Putamen (tissue), 1 donor: ENCODE data around the gene EIF2B2.

ENCODE experiments used
- DNase-seq: peaks from one replicate; pipeline ENCODE4 v3.0.0-alpha.2; 2016; ENCODE audit warnings: low spot score

EIF2B2 gene

GRCh38 chr14:75044752-75045151, 42.0 kb downstream of the EIF2B2 start:
- no peak for DNase-seq

GRCh38 chr14:75046275-75046674, 43.6 kb downstream of the EIF2B2 start:
- DNase-seq: no peak

- no peak for DNase-seq
These were observed 44.2 kb downstream of the EIF2B2 start for GRCh38 chr14:75046899-75047298.

- DNase-seq: no peak
These were observed 44.8 kb downstream of the EIF2B2 start for GRCh38 chr14:75047506-75047905.

GRCh38 chr14:75048101-75048500, 45.4 kb downstream of the EIF2B2 start:
- peak; percentile 28 for DNase-seq

GRCh38 chr14:75049136-75049535, 46.4 kb downstream of the EIF2B2 start:
- peak; percentile 76 for DNase-seq

GRCh38 chr14:75049731-75050201, 47.0 kb downstream of the EIF2B2 start:
- no peak for DNase-seq

- peak; percentile 88 for DNase-seq
These were observed 48.3 kb downstream of the EIF2B2 start, which contains the start of gene MLH3 for GRCh38 chr14:75050852-75051555. MLH3 (minus strand) TSS chr14:75051467; CDS start chr14:75049655, 1,812 bp downstream.

GRCh38 chr14:75051556-75051899, 48.8 kb downstream of the EIF2B2 start:
- no peak for DNase-seq

- no peak for DNase-seq
These were observed 50.9 kb downstream of the EIF2B2 start for GRCh38 chr14:75053396-75054291.

- no peak for DNase-seq
These were observed 51.7 kb downstream of the EIF2B2 start for GRCh38 chr14:75054421-75054820.

- no peak for DNase-seq
These were observed 56.9 kb downstream of the EIF2B2 start for GRCh38 chr14:75059642-75060041.

GRCh38 chr14:75060420-75060819, 57.7 kb downstream of the EIF2B2 start:
- DNase-seq: no peak
